Smooth muscle cell (in vitro differentiated cells): ENCODE results near the gene ROBO1. TPM values are rescaled to one million over a fixed set of nuclear protein-coding genes. Genes with fewer than 3 reads are reported as not detected.

Experiments
- DNase-seq: peaks from one replicate; lab custom pipeline; 2025; ENCODE audit not compliant: unreplicated experiment; lab: John Stamatoyannopoulos, UW
- H2AFZ ChIP-seq: fragments of 200-600 bp; sonication (generic); 2 replicates; pipeline ENCODE4 v1.6.0; 2016; ENCODE audit warnings: antibody characterized with exemption, low read depth, mild to moderate bottlenecking
- H3F3A ChIP-seq: fragments of 200-600 bp; sonication (generic); 2 replicates; pipeline ENCODE4 v1.6.0; 2017; ENCODE audit warnings: antibody characterized with exemption, low read depth
- H3K27ac ChIP-seq: fragments of 200-600 bp; sonication (generic); 2 replicates; pipeline ENCODE4 v1.5.1; 2016; ENCODE audit warnings: low read depth, mild to moderate bottlenecking
- H3K27me3 ChIP-seq: fragments of 200-600 bp; sonication (generic); 2 replicates; pipeline ENCODE4 v1.6.1; 2016; ENCODE audit warnings: low read depth, mild to moderate bottlenecking
- H3K36me3 ChIP-seq: fragments of 200-600 bp; sonication (generic); 2 replicates; pipeline ENCODE4 v1.5.1; 2016; ENCODE audit warnings: low read depth
- H3K4me1 ChIP-seq: fragments of 200-600 bp; sonication (generic); 2 replicates; pipeline ENCODE4 v1.5.1; 2016; ENCODE audit warnings: low read depth
- H3K4me2 ChIP-seq: fragments of 200-600 bp; sonication (generic); 2 replicates; pipeline ENCODE4 v1.6.0; 2016; ENCODE audit warnings: mild to moderate bottlenecking
- H3K4me3 ChIP-seq: fragments of 200-600 bp; sonication (generic); 2 replicates; pipeline ENCODE4 v1.5.1; 2016; ENCODE audit warnings: mild to moderate bottlenecking
- H3K79me2 ChIP-seq: fragments of 200-600 bp; sonication (generic); 2 replicates; pipeline ENCODE4 v1.6.0; 2016; ENCODE audit warnings: low read depth, mild to moderate bottlenecking
- H3K9ac ChIP-seq: fragments of 200-600 bp; sonication (generic); 2 replicates; pipeline ENCODE4 v1.6.0; 2016; ENCODE audit warnings: low read depth
- H3K9me3 ChIP-seq: fragments of 200-600 bp; sonication (generic); replicated peaks from 2 replicates; pipeline ENCODE4 v1.5.1; 2016; ENCODE audit warnings: low read depth
- H4K20me1 ChIP-seq: fragments of 200-600 bp; sonication (generic); 2 replicates; pipeline ENCODE4 v1.6.0; 2016; ENCODE audit warnings: low read depth
- CTCF ChIP-seq: fragments of 200-600 bp; sonication (generic); IDR thresholded peaks from 2 replicates; pipeline ENCODE4 v1.5.1; 2017; ENCODE audit warnings: borderline replicate concordance, mild to moderate bottlenecking, antibody characterized with exemption; ENCODE audit not compliant: insufficient read depth, poor library complexity, severe bottlenecking
- WGBS: methylation state at CpG from one replicate; pipeline ENCODE4 v1.1.7; 2016; ENCODE audit warnings: low lambda C conversion rate; 5-methylcytosine and 5-hydroxymethylcytosine counted together
- polyA plus RNA-seq: library from polyadenylated mRNA; unstranded; fragments of >200 nt; fragmentation: Nextera tagmentation; extraction: Ambion mirVana; gene quantifications from 2 replicates; pipeline ENCODE4 v1.2.1, GENCODE V29; 2016
- total RNA-seq: library from RNA; depleted of rRNA; stranded (reverse); fragments of >200 nt; gene quantifications from 2 replicates; pipeline ENCODE4 v1.2.3, GENCODE V29; 2014

Gene ROBO1
- total and polyA plus RNA-seq, 2 experiments from 2014 or later, result 30.5 to 79.5 TPM

- Histone ChIP-seq H2AFZ (peak overlapping the region; percentile 63), H3K27ac (no peak overlapping the region), H3K4me3 (no peak overlapping the region), H3K27me3 (no peaks in the 10 kb centered on the region), H3K9me3 (no peaks in the 10 kb centered on the region), H3F3A (peaks cover 4% of the 10 kb centered on the region), H3K79me2 (no peaks in the 10 kb centered on the region), H4K20me1 (no peaks in the 10 kb centered on the region), H3K4me2 (no peak overlapping the region), H3K4me1 (peaks cover 15% of the 10 kb centered on the region), H3K9ac (no peak overlapping the region), H3K36me3 (no peaks in the 10 kb centered on the region)
- TF ChIP-seq CTCF, result no peak
- DNase-seq, result no peak
- WGBS, result 91% methylated on average over 1 of the region's 1 CpG
These were observed 597.8 kb downstream of the ROBO1 start for GRCh38 chr3:79170021-79170420.

- Histone ChIP-seq H2AFZ (no peak overlapping the region), H3F3A (peaks cover 4% of the 10 kb centered on the region), H3K27me3 (no peaks in the 10 kb centered on the region)
These were observed 600.0 kb downstream of the ROBO1 start for GRCh38 chr3:79167651-79168416.

GRCh38 chr3:79162653-79163052 lies 605.1 kb downstream of the ROBO1 start:
- Histone ChIP-seq H4K20me1 (no peaks in the 10 kb centered on the region), H3K4me3 (no peak overlapping the region), H3K4me1 (no peaks in the 10 kb centered on the region), H3K4me2 (no peak overlapping the region), H3K9ac (no peak overlapping the region), H3K9me3 (no peaks in the 10 kb centered on the region), H3F3A (no peaks in the 10 kb centered on the region), H3K79me2 (no peaks in the 10 kb centered on the region), H3K36me3 (no peaks in the 10 kb centered on the region), H3K27ac (no peak overlapping the region), H3K27me3 (no peaks in the 10 kb centered on the region), H2AFZ (no peak overlapping the region)
- no peak for TF ChIP-seq CTCF
- DNase-seq, result no peak
- 83% methylated on average over 2 of the region's 2 CpGs for WGBS

More at GRCh38 chr3:79167651-79168416, 600.0 kb downstream of the ROBO1 start:
- no peak for TF ChIP-seq CTCF
- no peaks in the 10 kb centered on the region for H4K20me1 ChIP-seq
- H3K9ac ChIP-seq, result no peak overlapping the region
- H3K27ac ChIP-seq, result peak overlapping the region; percentile 88
- 25% methylated on average over 5 of the region's 5 CpGs for WGBS
- H3K36me3 ChIP-seq, result no peaks in the 10 kb centered on the region
- no peak overlapping the region for H3K4me3 ChIP-seq
- H3K9me3 ChIP-seq, result no peaks in the 10 kb centered on the region
- H3K4me2 ChIP-seq, result peak overlapping the region; percentile 60
- DNase-seq, result no peak
- H3K79me2 ChIP-seq, result no peaks in the 10 kb centered on the region
- H3K4me1 ChIP-seq, result peaks cover 15% of the 10 kb centered on the region

- no peak for TF ChIP-seq CTCF
- Histone ChIP-seq H3K9ac (no peak overlapping the region), H3F3A (no peaks in the 10 kb centered on the region), H3K9me3 (no peaks in the 10 kb centered on the region), H4K20me1 (no peaks in the 10 kb centered on the region), H3K27ac (no peak overlapping the region), H3K36me3 (no peaks in the 10 kb centered on the region), H3K79me2 (no peaks in the 10 kb centered on the region), H3K4me2 (no peak overlapping the region), H3K27me3 (no peaks in the 10 kb centered on the region), H3K4me1 (no peaks in the 10 kb centered on the region), H3K4me3 (no peak overlapping the region), H2AFZ (no peak overlapping the region)
- 88% methylated on average over 1 of the region's 1 CpG for WGBS
- no peak for DNase-seq
These were observed 605.9 kb downstream of the ROBO1 start for GRCh38 chr3:79161941-79162340.
